Measurements from ENCODE around the gene GADD45A. TPM values are rescaled to one million over a fixed set of nuclear protein-coding genes. Genes with fewer than 3 reads are reported as not detected.

The GADD45A gene
- total and polyA plus RNA-seq, 12 donors = 26.2 to 148 (median 59.7) TPM

GRCh38 chr1:67647036-67647798, 37.8 kb upstream of the GADD45A start:
- Histone ChIP-seq H3K36me3 (no peaks in the 10 kb centered on the region), H3K4me3 (no peak overlapping the region), H3K27ac (peak overlapping the region in 9 of 10 donors; percentile 8 to 75 (median 49)), H3K27me3 (no peaks in the 10 kb centered on the region), H3K9me3 (no peaks in the 10 kb centered on the region), H3K4me1 (peaks cover 8 to 39% (median 26%) of the 10 kb centered on the region in 9 donors)
- WGBS, 2 donors = 49 to 54% methylated on average over 7 of the region's 7 CpGs
- TF ChIP-seq, protein P1, sequence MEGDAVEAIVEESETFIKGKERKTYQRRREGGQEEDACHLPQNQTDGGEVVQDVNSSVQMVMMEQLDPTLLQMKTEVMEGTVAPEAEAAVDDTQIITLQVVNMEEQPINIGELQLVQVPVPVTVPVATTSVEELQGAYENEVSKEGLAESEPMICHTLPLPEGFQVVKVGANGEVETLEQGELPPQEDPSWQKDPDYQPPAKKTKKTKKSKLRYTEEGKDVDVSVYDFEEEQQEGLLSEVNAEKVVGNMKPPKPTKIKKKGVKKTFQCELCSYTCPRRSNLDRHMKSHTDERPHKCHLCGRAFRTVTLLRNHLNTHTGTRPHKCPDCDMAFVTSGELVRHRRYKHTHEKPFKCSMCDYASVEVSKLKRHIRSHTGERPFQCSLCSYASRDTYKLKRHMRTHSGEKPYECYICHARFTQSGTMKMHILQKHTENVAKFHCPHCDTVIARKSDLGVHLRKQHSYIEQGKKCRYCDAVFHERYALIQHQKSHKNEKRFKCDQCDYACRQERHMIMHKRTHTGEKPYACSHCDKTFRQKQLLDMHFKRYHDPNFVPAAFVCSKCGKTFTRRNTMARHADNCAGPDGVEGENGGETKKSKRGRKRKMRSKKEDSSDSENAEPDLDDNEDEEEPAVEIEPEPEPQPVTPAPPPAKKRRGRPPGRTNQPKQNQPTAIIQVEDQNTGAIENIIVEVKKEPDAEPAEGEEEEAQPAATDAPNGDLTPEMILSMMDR (IDR thresholded peaks at IDR 0.05) = no peak
- ATAC-seq (peak; percentile 26 to 78 (median 69)), DNase-seq (peak in 1 of 2 donors; percentile 64)
- intact Hi-C loops (cut with DNase I) = loop anchor here in 2 of 10 donors (5.0 kb wide), 1 partner anchor 35 kb away; no protein-coding TSS in a partner anchor

GRCh38 chr1:67647814-67648358, 37.1 kb upstream of the GADD45A start:
- WGBS, 2 donors = 89 to 95% methylated on average over 3 of the region's 3 CpGs
- no peak for DNase-seq
- intact Hi-C loops (cut with DNase I) = loop anchor here in 2 of 10 donors (5.0 kb wide), 1 partner anchor 34 kb away; no protein-coding TSS in a partner anchor
- no peak for ATAC-seq
- no peaks in the 10 kb centered on the region for H3K27me3 ChIP-seq
- peaks cover 8 to 32% (median 26%) of the 10 kb centered on the region in 9 donors for H3K4me1 ChIP-seq
- TF ChIP-seq, protein P1 (IDR thresholded peaks at IDR 0.05) = no peak
- no peaks in the 10 kb centered on the region for H3K36me3 ChIP-seq
- no peak overlapping the region for H3K4me3 ChIP-seq
- no peaks in the 10 kb centered on the region for H3K9me3 ChIP-seq
- peak overlapping the region in 6 of 10 donors; percentile 33 to 75 (median 60) for H3K27ac ChIP-seq

DNA sequence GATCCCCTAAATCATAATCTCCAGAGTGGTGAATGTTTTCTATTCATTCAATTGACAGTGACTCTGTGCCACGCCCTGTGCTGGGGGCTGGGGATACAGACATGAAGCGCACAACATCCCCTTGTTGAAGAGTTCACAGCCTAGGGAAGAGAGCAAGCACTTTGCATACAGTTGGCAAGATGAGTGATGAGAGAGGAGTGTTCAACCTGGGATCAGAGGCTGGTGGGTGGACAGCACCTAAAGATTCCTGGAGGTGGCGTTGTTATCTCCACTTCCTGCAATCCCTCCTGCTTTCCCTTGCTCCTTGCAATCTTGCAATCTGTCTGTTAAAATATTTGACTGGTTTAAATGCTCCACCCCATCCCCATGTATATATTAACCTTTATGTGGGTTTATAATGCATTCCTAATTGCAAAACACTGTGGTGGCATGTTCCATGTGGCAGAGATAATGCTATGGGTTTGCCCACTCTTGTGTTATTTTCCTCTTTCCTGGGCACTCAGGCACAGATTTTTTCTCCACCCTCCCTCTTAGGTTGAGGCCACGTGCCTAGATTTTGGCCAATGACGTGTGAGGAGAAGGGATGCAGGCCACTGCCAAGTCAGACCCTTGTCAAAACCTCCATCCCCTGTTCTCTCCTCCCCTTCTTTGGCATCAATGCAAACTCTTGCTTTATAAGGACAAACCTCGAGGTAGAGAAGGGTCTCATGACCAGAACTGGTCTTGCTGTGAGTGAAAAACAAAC, 36.2 kb upstream of the GADD45A start:
- DNase-seq = no peak
- intact Hi-C loops (cut with DNase I) = loop anchor here in 2 of 10 donors (5.0 kb wide), 1 partner anchor 34 kb away; no protein-coding TSS in a partner anchor
- no peak for ATAC-seq
- H3K27ac ChIP-seq = no peak overlapping the region
- WGBS, 2 donors = 78 to 84% methylated on average over 6 of the region's 6 CpGs
- H3K27me3 ChIP-seq = no peaks in the 10 kb centered on the region
- no peaks in the 10 kb centered on the region for H3K36me3 ChIP-seq
- H3K4me3 ChIP-seq = no peak overlapping the region
- TF ChIP-seq, protein P1 (IDR thresholded peaks at IDR 0.05) = no peak
- H3K4me1 ChIP-seq = peaks cover 8 to 29% (median 26%) of the 10 kb centered on the region in 9 donors
- no peaks in the 10 kb centered on the region for H3K9me3 ChIP-seq

GRCh38 chr1:67650061-67650460, 34.9 kb upstream of the GADD45A start:
- Histone ChIP-seq H3K27ac (no peak overlapping the region), H3K36me3 (no peaks in the 10 kb centered on the region), H3K4me1 (peaks cover 8 to 29% (median 26%) of the 10 kb centered on the region in 9 donors), H3K4me3 (no peak overlapping the region), H3K9me3 (no peaks in the 10 kb centered on the region), H3K27me3 (no peaks in the 10 kb centered on the region)
- no peak for DNase-seq
- ATAC-seq = no peak
- intact Hi-C loops (cut with DNase I) = no loop called here
- TF ChIP-seq, protein P1 (IDR thresholded peaks at IDR 0.05) = no peak
